ENCODE data around the gene RNF151.

Gene RNF151

DNA sequence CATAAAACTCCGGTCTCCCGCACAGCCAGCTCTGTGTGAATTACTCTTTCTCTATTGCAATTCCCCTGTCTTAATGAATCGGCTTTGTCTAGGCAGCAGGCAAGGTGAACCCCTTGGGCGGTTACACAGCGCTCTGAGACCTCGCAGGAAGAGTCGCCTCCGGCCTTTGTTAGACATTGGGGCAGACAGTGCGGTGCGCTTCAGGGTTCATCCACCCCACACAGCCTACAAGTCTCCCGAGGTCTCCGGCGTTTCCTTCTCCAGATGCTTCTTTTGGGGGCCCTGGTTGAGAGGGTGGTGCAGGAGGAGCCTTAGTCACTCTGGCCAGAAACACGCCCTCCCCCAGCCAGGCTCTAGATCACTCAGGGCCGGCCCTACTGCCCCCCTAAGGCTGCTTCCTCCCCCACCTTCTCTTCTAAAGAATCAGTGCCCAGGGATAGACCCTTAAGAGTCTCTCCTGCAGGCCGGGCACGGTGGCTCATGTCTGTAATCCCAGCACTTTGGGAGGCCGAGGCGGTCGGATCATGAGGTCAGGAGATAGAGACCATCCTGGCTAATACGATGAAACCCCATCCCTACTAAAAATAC, 21.9 kb upstream of the RNF151 start:
- H3K23ac ChIP-seq (ENCODE audit: low read depth, low read length, poor library complexity) = no peak overlapping the region
- no peak overlapping the region for H3K14ac ChIP-seq (ENCODE audit: low read length)
- peaks cover 0 to 8% of the 10 kb centered on the region in 2 donors for H3K36me3 ChIP-seq (replicated peaks in 1 of 2; ENCODE audit: control insufficient read depth in 2 of 2, insufficient read depth in 2 of 2, low read length in 2 of 2)
- H2BK12ac ChIP-seq (ENCODE audit: low read length) = no peak overlapping the region
- no peaks in the 10 kb centered on the region for H3K9me3 ChIP-seq (replicated peaks in 1 of 2; ENCODE audit: control insufficient read depth in 2 of 2, insufficient read depth in 1 of 2, low read depth in 1 of 2, low read length in 2 of 2)
- no peak overlapping the region for H2BK15ac ChIP-seq (ENCODE audit: low read length)
- no peak for DNase-seq (ENCODE audit: low spot score)
- no peak overlapping the region for H2BK120ac ChIP-seq (ENCODE audit: low read depth, low read length)
- H3K27me3 ChIP-seq (ENCODE audit: control insufficient read depth in 3 of 3, insufficient read depth in 3 of 3, low read depth in 1 of 3, low read length in 3 of 3) = peaks cover 0 to 7% (median 0%) of the 10 kb centered on the region in 3 experiments
- H2AK5ac ChIP-seq (ENCODE audit: low read depth, low read length) = no peak overlapping the region
- H3K4ac ChIP-seq (ENCODE audit: low read length) = no peak overlapping the region
- H3K18ac ChIP-seq (ENCODE audit: low read length) = no peak overlapping the region
- H2BK5ac ChIP-seq (ENCODE audit: low read length) = no peak overlapping the region
- no peak overlapping the region for H3K27ac ChIP-seq (replicated peaks; ENCODE audit: low read length)
- no peak overlapping the region for H4K8ac ChIP-seq (ENCODE audit: low read depth, low read length)
- no CpG with 5 or more reads among the region's 21 CpGs for WGBS, 2 donors (ENCODE audit: extremely low coverage in 2 of 2, insufficient read length in 2 of 2, insufficient replicate concordance in 1 of 2)
- H3K4me1 ChIP-seq (ENCODE audit: control insufficient read depth in 2 of 2, insufficient read depth in 1 of 2, low read depth in 1 of 2, low read length in 2 of 2) = peaks cover 6 to 9% of the 10 kb centered on the region in 2 donors
- no peaks in the 10 kb centered on the region for H3K79me1 ChIP-seq (ENCODE audit: low read depth, low read length)
- no peak overlapping the region for H3K4me2 ChIP-seq (ENCODE audit: insufficient read depth, low read length, poor library complexity, severe bottlenecking)
- no peak overlapping the region for H3K9ac ChIP-seq (ENCODE audit: low read depth, low read length, poor library complexity)
- H2AFZ ChIP-seq (ENCODE audit: low read length) = no peak overlapping the region
- H3K4me3 ChIP-seq (ENCODE audit: low read length in 2 of 2) = no peak overlapping the region
- no peak overlapping the region for H4K91ac ChIP-seq (ENCODE audit: low read depth, low read length, poor library complexity)

DNA sequence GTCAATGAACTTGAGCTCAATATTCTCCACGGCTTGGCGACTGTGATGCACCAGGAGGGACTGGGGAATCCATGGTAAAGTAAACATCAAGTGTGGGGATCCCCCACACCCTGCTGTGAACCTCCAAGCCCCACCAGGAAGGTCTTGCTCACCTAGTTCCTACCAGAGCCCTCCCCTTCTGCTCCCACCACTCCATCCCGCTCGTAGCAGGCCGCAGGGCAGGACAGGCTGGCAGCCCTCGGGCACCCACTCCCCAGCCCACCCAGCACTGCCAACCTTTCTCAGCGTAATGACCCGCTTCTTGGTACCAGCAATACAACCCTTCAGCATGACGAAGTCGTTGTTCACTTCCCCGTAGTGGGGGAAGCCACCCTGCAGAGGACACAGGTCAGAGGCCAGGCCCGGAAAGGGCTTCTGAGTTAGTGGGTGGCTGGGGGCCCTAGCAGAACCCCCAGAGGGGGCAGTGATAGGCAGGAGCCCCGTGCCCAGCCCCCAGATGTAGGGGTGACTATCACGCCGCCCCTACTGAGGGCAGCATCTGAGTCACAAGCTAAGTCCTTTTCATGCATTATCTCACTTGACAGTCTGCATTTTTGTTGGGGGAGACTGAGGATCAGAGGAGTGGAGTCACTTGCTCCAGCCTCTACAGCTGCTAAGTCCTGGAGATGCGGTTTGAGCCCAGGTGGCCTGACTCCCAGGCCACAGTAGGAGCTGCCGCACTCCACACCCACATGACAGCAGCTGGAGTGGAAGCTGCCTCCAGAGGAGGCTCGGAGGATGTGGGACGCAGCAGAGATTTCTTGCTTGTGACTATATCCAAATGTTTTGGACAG, 20.9 kb upstream of the RNF151 start:
- Histone ChIP-seq H3K4ac (ENCODE audit: low read length) (no peak overlapping the region), H3K27me3 (ENCODE audit: control insufficient read depth in 3 of 3, insufficient read depth in 3 of 3, low read depth in 1 of 3, low read length in 3 of 3) (peaks cover 0 to 7% (median 0%) of the 10 kb centered on the region in 3 experiments), H2AFZ (ENCODE audit: low read length) (no peak overlapping the region), H4K8ac (ENCODE audit: low read depth, low read length) (no peak overlapping the region), H3K14ac (ENCODE audit: low read length) (no peak overlapping the region), H3K36me3 (replicated peaks in 1 of 2; ENCODE audit: control insufficient read depth in 2 of 2, insufficient read depth in 2 of 2, low read length in 2 of 2) (peaks cover 0 to 1% of the 10 kb centered on the region in 2 donors), H2BK120ac (ENCODE audit: low read depth, low read length) (no peak overlapping the region), H3K4me2 (ENCODE audit: insufficient read depth, low read length, poor library complexity, severe bottlenecking) (no peak overlapping the region), H3K4me3 (ENCODE audit: low read length in 2 of 2) (no peak overlapping the region), H3K23ac (ENCODE audit: low read depth, low read length, poor library complexity) (no peak overlapping the region), H2AK5ac (ENCODE audit: low read depth, low read length) (peak overlapping the region; percentile 43), H3K9me3 (replicated peaks in 1 of 2; ENCODE audit: control insufficient read depth in 2 of 2, insufficient read depth in 1 of 2, low read depth in 1 of 2, low read length in 2 of 2) (no peaks in the 10 kb centered on the region), H3K4me1 (ENCODE audit: control insufficient read depth in 2 of 2, insufficient read depth in 1 of 2, low read depth in 1 of 2, low read length in 2 of 2) (peaks cover 6 to 9% of the 10 kb centered on the region in 2 donors), H2BK15ac (ENCODE audit: low read length) (peak overlapping the region; percentile 30), H3K18ac (ENCODE audit: low read length) (no peak overlapping the region), H2BK12ac (ENCODE audit: low read length) (no peak overlapping the region), H2BK5ac (ENCODE audit: low read length) (no peak overlapping the region), H3K9ac (ENCODE audit: low read depth, low read length, poor library complexity) (peak overlapping the region; percentile 44), H4K91ac (ENCODE audit: low read depth, low read length, poor library complexity) (no peak overlapping the region), H3K79me1 (ENCODE audit: low read depth, low read length) (no peaks in the 10 kb centered on the region), H3K27ac (replicated peaks; ENCODE audit: low read length) (no peak overlapping the region)
- no peak for DNase-seq (ENCODE audit: low spot score)
- no CpG with 5 or more reads among the region's 19 CpGs for WGBS, 2 donors (ENCODE audit: extremely low coverage in 2 of 2, insufficient read length in 2 of 2, insufficient replicate concordance in 1 of 2)

DNA sequence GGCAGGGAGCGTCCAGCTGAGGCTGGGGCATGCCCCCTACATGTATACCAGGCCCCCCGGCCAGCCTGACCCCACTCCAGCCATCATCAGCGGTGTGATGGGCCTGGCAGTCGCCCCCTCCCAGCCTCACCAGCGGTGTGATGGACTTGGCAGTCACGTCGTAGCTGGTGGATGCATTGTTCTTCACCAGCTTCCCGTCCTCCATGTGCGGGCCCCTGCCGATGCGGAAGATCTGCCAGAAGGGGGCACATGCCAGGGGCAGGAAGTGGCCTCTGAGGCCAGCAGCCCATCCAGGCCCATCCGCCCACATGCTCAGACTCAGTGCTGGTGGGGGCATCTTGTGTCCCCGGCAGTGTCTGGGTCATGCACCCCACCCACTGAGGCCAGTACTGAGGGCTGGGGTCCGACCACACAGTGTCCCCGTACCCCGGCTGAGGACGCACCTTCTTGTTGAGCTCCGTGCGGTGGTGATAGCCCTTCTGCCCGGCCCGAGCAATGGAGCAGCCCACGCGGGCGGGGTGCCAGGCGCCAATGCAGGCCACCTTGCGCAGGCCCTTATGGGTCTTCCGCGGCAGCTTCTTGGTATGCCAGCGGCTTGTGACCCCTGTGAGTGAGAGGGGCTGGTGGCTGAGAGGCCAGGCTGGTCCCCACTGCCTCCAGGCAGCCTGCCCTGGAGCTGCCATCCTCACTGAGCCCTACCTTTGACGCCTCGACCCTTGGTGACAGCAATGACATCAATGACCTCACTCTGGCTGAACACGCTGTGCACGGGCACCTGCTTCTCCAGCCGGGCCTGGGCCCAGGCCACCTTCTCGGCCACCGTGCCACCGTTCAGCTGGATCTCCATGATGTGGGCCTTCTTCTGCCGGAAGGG, 19.9 kb upstream of the RNF151 start:
- WGBS, 2 donors (ENCODE audit: extremely low coverage in 2 of 2, insufficient read length in 2 of 2, insufficient replicate concordance in 1 of 2) = no CpG with 5 or more reads among the region's 38 CpGs
- H2BK15ac ChIP-seq (ENCODE audit: low read length) = peak overlapping the region; percentile 67
- no peak overlapping the region for H2BK5ac ChIP-seq (ENCODE audit: low read length)

More for the DNA sequence above, 19.9 kb upstream of the RNF151 start:
- Histone ChIP-seq H3K4me2 (ENCODE audit: insufficient read depth, low read length, poor library complexity, severe bottlenecking) (no peak overlapping the region), H4K8ac (ENCODE audit: low read depth, low read length) (no peak overlapping the region), H3K4ac (ENCODE audit: low read length) (no peak overlapping the region), H3K27ac (replicated peaks; ENCODE audit: low read length) (no peak overlapping the region), H3K4me3 (ENCODE audit: low read length in 2 of 2) (no peak overlapping the region), H3K36me3 (replicated peaks in 1 of 2; ENCODE audit: control insufficient read depth in 2 of 2, insufficient read depth in 2 of 2, low read length in 2 of 2) (no peaks in the 10 kb centered on the region), H3K23ac (ENCODE audit: low read depth, low read length, poor library complexity) (peak overlapping the region; percentile 80), H3K9me3 (replicated peaks in 1 of 2; ENCODE audit: control insufficient read depth in 2 of 2, insufficient read depth in 1 of 2, low read depth in 1 of 2, low read length in 2 of 2) (no peaks in the 10 kb centered on the region), H2AFZ (ENCODE audit: low read length) (no peak overlapping the region), H2BK12ac (ENCODE audit: low read length) (peak overlapping the region; percentile 14), H3K14ac (ENCODE audit: low read length) (no peak overlapping the region), H4K91ac (ENCODE audit: low read depth, low read length, poor library complexity) (no peak overlapping the region), H3K4me1 (ENCODE audit: control insufficient read depth in 2 of 2, insufficient read depth in 1 of 2, low read depth in 1 of 2, low read length in 2 of 2) (peaks cover 6 to 9% of the 10 kb centered on the region in 2 donors), H2BK120ac (ENCODE audit: low read depth, low read length) (no peak overlapping the region), H3K18ac (ENCODE audit: low read length) (peak overlapping the region; percentile 28), H3K79me1 (ENCODE audit: low read depth, low read length) (no peaks in the 10 kb centered on the region), H3K9ac (ENCODE audit: low read depth, low read length, poor library complexity) (peak overlapping the region; percentile 77), H2AK5ac (ENCODE audit: low read depth, low read length) (peak overlapping the region; percentile 75), H3K27me3 (ENCODE audit: control insufficient read depth in 3 of 3, insufficient read depth in 3 of 3, low read depth in 1 of 3, low read length in 3 of 3) (peaks cover 0 to 7% (median 0%) of the 10 kb centered on the region in 3 experiments)
- no peak for DNase-seq (ENCODE audit: low spot score)

All from neuronal stem cell (in vitro differentiated cells).